ENCODE data around the gene DLST.

GRCh38 chr14:74950795-74951442 is 69.2 kb downstream of the DLST start:
- TF ChIP-seq POLR2A (IDR thresholded peaks at IDR 0.05) (no peak), CTCF (IDR thresholded peaks at IDR 0.05) (no peak)
